ENCODE data around the gene CAMTA1. TPM values are rescaled to one million over a fixed set of nuclear protein-coding genes. Genes with fewer than 3 reads are reported as not detected.

The CAMTA1 gene
- total RNA-seq, 1 donor from 2014 or later, result 77.6 TPM

DNA sequence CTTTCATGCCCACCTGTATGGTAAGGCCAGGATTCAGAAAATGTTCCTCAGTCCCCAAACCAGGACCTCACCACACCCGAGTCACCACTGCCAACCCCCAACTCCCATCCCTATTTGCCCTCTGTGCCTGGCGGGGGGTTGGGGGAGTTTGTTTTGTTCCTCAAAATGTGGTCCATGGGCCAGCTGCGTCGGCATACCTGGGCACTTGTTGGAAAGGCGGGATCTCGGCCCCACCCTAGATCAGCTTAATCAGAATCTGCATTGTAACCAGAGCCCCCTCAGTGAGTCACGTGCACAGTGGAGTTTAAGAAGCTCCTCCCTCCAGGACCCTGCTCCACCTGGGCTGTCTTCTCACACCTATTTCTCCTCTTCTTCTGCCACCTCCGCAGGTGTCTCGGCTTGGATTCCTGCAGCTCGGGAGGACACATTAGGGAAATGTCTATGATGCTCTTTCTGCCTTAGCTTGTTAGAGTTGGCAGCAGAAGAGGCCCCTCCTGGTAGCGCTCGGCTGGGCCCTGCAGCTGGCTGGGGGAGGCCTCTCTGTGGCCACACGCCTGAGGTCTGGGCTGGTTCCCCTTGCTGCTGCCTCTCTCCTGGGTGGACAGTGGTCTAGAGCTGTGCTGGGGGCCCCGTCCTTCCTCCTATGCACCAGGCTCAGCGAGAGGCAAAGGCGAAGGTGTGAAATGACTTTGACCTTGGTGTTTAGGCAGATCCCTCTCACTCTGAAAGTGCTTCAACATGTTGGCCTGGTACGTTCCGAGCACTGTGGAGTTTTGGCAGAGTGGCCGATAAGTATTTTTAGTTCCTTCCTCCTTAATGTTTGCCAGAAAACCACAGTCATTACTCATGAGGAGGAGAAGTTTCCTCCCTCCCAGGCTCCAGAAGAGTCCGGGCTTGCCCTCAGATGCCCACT lies 41.8 kb upstream of the CAMTA1 start:
- H3K9ac ChIP-seq (ENCODE audit: low read length), result no peak overlapping the region
- peak; percentile 88 for DNase-seq (ENCODE audit: low read depth)
- peak overlapping the region; percentile 31 for H3K27ac ChIP-seq (ENCODE audit: low read depth, low read length)
- H3K27me3 ChIP-seq (ENCODE audit: insufficient read depth, low read length), result peaks cover 11% of the 10 kb centered on the region
- H3K27me3 Mint-ChIP-seq (ENCODE audit: low read depth, unreplicated experiment), result peaks cover 5% of the 10 kb centered on the region
- H3K4me2 ChIP-seq (ENCODE audit: low read length), result peak overlapping the region; percentile 73
- H3K27ac Mint-ChIP-seq (ENCODE audit: unreplicated experiment), result peak overlapping the region; percentile 93
- H3K79me2 ChIP-seq (ENCODE audit: insufficient read depth, low read length), result no peaks in the 10 kb centered on the region
- FAIRE-seq, result peak; percentile 96
- TF ChIP-seq, protein P1, sequence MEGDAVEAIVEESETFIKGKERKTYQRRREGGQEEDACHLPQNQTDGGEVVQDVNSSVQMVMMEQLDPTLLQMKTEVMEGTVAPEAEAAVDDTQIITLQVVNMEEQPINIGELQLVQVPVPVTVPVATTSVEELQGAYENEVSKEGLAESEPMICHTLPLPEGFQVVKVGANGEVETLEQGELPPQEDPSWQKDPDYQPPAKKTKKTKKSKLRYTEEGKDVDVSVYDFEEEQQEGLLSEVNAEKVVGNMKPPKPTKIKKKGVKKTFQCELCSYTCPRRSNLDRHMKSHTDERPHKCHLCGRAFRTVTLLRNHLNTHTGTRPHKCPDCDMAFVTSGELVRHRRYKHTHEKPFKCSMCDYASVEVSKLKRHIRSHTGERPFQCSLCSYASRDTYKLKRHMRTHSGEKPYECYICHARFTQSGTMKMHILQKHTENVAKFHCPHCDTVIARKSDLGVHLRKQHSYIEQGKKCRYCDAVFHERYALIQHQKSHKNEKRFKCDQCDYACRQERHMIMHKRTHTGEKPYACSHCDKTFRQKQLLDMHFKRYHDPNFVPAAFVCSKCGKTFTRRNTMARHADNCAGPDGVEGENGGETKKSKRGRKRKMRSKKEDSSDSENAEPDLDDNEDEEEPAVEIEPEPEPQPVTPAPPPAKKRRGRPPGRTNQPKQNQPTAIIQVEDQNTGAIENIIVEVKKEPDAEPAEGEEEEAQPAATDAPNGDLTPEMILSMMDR (IDR thresholded peaks at IDR 0.05; ENCODE audit: insufficient read depth, low read depth, low read length), result no peak
- no peak for TF ChIP-seq EZH2 (IDR thresholded peaks at IDR 0.05; ENCODE audit: insufficient read depth, low read length)
- peaks cover 11% of the 10 kb centered on the region for H3K4me1 Mint-ChIP-seq (ENCODE audit: low read depth, unreplicated experiment)
- no peaks in the 10 kb centered on the region for H3K9me3 ChIP-seq (ENCODE audit: insufficient read depth, low read depth, low read length)
- no peaks in the 10 kb centered on the region for H3K9me3 Mint-ChIP-seq (ENCODE audit: unreplicated experiment)
- no peak overlapping the region for H3K4me3 ChIP-seq (ENCODE audit: insufficient read depth, low read depth, low read length)
- peak overlapping the region; percentile 89 for H2AFZ ChIP-seq (ENCODE audit: low read depth, low read length)
- no peaks in the 10 kb centered on the region for H4K20me1 ChIP-seq (ENCODE audit: insufficient read depth, low read length)
- H3K36me3 Mint-ChIP-seq (ENCODE audit: low read depth, unreplicated experiment), result no peaks in the 10 kb centered on the region
- H3K36me3 ChIP-seq (ENCODE audit: insufficient read depth, low read length), result no peaks in the 10 kb centered on the region
- H3K4me3 Mint-ChIP-seq (ENCODE audit: unreplicated experiment), result peak overlapping the region; percentile 34
- peaks cover 13% of the 10 kb centered on the region for H3K4me1 ChIP-seq (ENCODE audit: insufficient read depth, low read length)

DNA sequence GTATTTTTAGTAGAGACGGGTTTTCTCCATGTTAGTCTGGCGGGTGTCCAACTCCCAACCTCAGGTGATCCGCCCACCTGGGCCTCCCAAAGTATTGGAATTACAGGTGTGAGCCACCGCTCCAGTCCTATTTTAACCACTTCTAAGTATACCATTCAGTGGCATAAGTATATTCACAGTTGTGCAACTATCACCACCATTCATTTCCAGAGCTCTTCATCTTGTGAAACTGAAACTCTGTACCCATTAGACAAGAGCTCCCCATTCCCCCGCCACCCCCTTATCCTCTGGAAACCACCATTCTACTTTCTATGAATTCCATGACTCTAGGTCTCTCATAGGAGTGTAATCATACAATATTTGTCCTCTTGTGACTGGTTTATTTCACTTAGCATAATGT lies 40.2 kb upstream of the CAMTA1 start:
- no peak overlapping the region for H3K4me3 Mint-ChIP-seq (ENCODE audit: unreplicated experiment)
- Histone ChIP-seq H3K9me3 (ENCODE audit: insufficient read depth, low read depth, low read length) (no peaks in the 10 kb centered on the region), H3K4me1 (ENCODE audit: insufficient read depth, low read length) (peaks cover 13% of the 10 kb centered on the region), H3K27ac (ENCODE audit: low read depth, low read length) (no peak overlapping the region), H3K36me3 (ENCODE audit: insufficient read depth, low read length) (no peaks in the 10 kb centered on the region), H3K4me2 (ENCODE audit: low read length) (no peak overlapping the region), H3K9ac (ENCODE audit: low read length) (no peak overlapping the region), H3K4me3 (ENCODE audit: insufficient read depth, low read depth, low read length) (no peak overlapping the region), H4K20me1 (ENCODE audit: insufficient read depth, low read length) (no peaks in the 10 kb centered on the region), H3K79me2 (ENCODE audit: insufficient read depth, low read length) (no peaks in the 10 kb centered on the region), H3K27me3 (ENCODE audit: insufficient read depth, low read length) (peaks cover 19% of the 10 kb centered on the region), H2AFZ (ENCODE audit: low read depth, low read length) (no peak overlapping the region)
- H3K9me3 Mint-ChIP-seq (ENCODE audit: unreplicated experiment), result peaks cover 3% of the 10 kb centered on the region
- H3K4me1 Mint-ChIP-seq (ENCODE audit: low read depth, unreplicated experiment), result peaks cover 11% of the 10 kb centered on the region
- DNase-seq (ENCODE audit: low read depth) (no peak), FAIRE-seq (no peak)
- H3K27ac Mint-ChIP-seq (ENCODE audit: unreplicated experiment), result no peak overlapping the region
- H3K27me3 Mint-ChIP-seq (ENCODE audit: low read depth, unreplicated experiment), result peaks cover 14% of the 10 kb centered on the region
- no peaks in the 10 kb centered on the region for H3K36me3 Mint-ChIP-seq (ENCODE audit: low read depth, unreplicated experiment)
- TF ChIP-seq, protein P1 (IDR thresholded peaks at IDR 0.05; ENCODE audit: insufficient read depth, low read depth, low read length), result no peak
- no peak for TF ChIP-seq EZH2 (IDR thresholded peaks at IDR 0.05; ENCODE audit: insufficient read depth, low read length)

DNA sequence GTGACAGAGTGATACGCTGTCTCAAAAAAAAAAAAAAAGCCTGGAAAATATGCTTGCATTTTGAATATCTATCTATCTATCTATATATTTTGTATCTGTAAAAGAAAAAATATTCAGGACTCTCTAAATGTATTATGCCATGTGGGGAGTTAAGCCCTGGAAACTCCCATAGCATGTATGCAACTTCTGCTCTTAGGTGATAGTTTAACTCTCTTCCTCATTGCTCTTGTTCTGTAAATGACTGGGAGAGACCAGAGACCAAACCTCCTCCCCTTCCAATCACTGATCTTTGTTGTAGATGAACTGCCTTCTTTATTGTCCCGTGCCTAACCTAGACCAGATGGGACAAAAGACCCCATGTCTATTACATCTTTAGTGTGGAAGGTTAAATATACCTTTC lies 37.6 kb upstream of the CAMTA1 start:
- Histone ChIP-seq H3K4me1 (ENCODE audit: insufficient read depth, low read length) (peaks cover 13% of the 10 kb centered on the region), H2AFZ (ENCODE audit: low read depth, low read length) (no peak overlapping the region), H3K9me3 (ENCODE audit: insufficient read depth, low read depth, low read length) (no peaks in the 10 kb centered on the region), H3K36me3 (ENCODE audit: insufficient read depth, low read length) (no peaks in the 10 kb centered on the region), H3K4me2 (ENCODE audit: low read length) (no peak overlapping the region), H3K9ac (ENCODE audit: low read length) (no peak overlapping the region), H3K79me2 (ENCODE audit: insufficient read depth, low read length) (no peaks in the 10 kb centered on the region), H3K27ac (ENCODE audit: low read depth, low read length) (no peak overlapping the region), H4K20me1 (ENCODE audit: insufficient read depth, low read length) (no peaks in the 10 kb centered on the region), H3K4me3 (ENCODE audit: insufficient read depth, low read depth, low read length) (no peak overlapping the region), H3K27me3 (ENCODE audit: insufficient read depth, low read length) (peaks cover 21% of the 10 kb centered on the region)
- FAIRE-seq, result no peak
- H3K27ac Mint-ChIP-seq (ENCODE audit: unreplicated experiment), result no peak overlapping the region
- H3K36me3 Mint-ChIP-seq (ENCODE audit: low read depth, unreplicated experiment), result no peaks in the 10 kb centered on the region
- peaks cover 11% of the 10 kb centered on the region for H3K4me1 Mint-ChIP-seq (ENCODE audit: low read depth, unreplicated experiment)
- H3K27me3 Mint-ChIP-seq (ENCODE audit: low read depth, unreplicated experiment), result peaks cover 14% of the 10 kb centered on the region
- TF ChIP-seq, protein P1 (IDR thresholded peaks at IDR 0.05; ENCODE audit: insufficient read depth, low read depth, low read length), result no peak
- no peak for TF ChIP-seq EZH2 (IDR thresholded peaks at IDR 0.05; ENCODE audit: insufficient read depth, low read length)
- H3K9me3 Mint-ChIP-seq (ENCODE audit: unreplicated experiment), result peaks cover 3% of the 10 kb centered on the region
- H3K4me3 Mint-ChIP-seq (ENCODE audit: unreplicated experiment), result no peak overlapping the region
- DNase-seq (ENCODE audit: low read depth), result no peak

All from astrocyte (in vitro differentiated cells and primary cell).